Measurements from ENCODE around the gene OR3A3.

DNA sequence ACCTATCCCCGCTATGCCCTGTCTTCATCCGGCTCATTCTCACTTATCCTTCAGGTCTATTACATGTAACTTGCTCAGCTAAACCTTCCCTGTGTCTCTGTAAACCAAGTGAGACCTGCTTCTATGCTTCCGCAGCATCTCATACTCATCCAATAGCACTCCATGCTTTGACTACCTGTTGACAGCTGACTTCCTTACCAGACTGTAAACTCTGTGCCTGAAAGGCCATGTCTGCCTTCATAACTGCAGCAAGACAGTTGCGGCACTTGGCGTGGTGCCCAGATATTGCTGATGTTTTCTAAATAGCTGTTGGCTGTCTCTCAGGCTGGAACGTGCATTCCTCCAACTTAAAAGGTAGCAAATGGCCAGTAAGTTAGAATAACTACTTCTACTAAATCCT is 11.1 kb upstream of the OR3A3 start:
- TF ChIP-seq PPARA (CRISPR knock-in tag; IDR thresholded peaks at IDR 0.05; ENCODE audit: borderline replicate concordance) (no peak), CSDC2 (CRISPR knock-in tag; IDR thresholded peaks at IDR 0.05) (no peak), ZNF70 (CRISPR knock-in tag; IDR thresholded peaks at IDR 0.05) (no peak), GLIS3 (CRISPR knock-in tag; IDR thresholded peaks at IDR 0.05) (no peak)
- TF ChIP-seq, protein P1, sequence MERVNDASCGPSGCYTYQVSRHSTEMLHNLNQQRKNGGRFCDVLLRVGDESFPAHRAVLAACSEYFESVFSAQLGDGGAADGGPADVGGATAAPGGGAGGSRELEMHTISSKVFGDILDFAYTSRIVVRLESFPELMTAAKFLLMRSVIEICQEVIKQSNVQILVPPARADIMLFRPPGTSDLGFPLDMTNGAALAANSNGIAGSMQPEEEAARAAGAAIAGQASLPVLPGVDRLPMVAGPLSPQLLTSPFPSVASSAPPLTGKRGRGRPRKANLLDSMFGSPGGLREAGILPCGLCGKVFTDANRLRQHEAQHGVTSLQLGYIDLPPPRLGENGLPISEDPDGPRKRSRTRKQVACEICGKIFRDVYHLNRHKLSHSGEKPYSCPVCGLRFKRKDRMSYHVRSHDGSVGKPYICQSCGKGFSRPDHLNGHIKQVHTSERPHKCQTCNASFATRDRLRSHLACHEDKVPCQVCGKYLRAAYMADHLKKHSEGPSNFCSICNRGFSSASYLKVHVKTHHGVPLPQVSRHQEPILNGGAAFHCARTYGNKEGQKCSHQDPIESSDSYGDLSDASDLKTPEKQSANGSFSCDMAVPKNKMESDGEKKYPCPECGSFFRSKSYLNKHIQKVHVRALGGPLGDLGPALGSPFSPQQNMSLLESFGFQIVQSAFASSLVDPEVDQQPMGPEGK (CRISPR knock-in tag; IDR thresholded peaks at IDR 0.05; ENCODE audit: borderline replicate concordance), result no peak
